DMS153 treated with DMSO at 0.1 percent for 48 hours (cell line): ENCODE results near the gene JUP.
"Not testable (repeated sequence)": the region's sequence is repeated elsewhere in the genome, so short reads cannot be mapped to it uniquely, and the experiment has no call there.

Source experiments
- DNase-seq: peaks from one replicate; lab custom pipeline; 2025; ENCODE audit not compliant: unreplicated experiment; lab: John Stamatoyannopoulos, UW

The JUP gene

GRCh38 chr17:41781404-41782110, 5.0 kb downstream of the JUP start:
- DNase-seq, result no peak

- no peak for DNase-seq
Measured at GRCh38 chr17:41779954-41780353, 6.6 kb downstream of the JUP start.

GRCh38 chr17:41777574-41778188, 8.8 kb downstream of the JUP start:
- peak; percentile 76 for DNase-seq

- DNase-seq, result no peak
Measured at GRCh38 chr17:41777157-41777573, 9.3 kb downstream of the JUP start.

GRCh38 chr17:41776262-41776900, 10.1 kb downstream of the JUP start:
- DNase-seq, result not testable (repeated sequence)

GRCh38 chr17:41775394-41776226, 10.9 kb downstream of the JUP start:
- no peak for DNase-seq

- DNase-seq, result no peak
Measured at GRCh38 chr17:41773731-41774193, 12.7 kb downstream of the JUP start.

GRCh38 chr17:41773190-41773588, 13.3 kb downstream of the JUP start:
- DNase-seq, result no peak

- DNase-seq, result no peak
Measured at GRCh38 chr17:41772586-41773189, 13.8 kb downstream of the JUP start.

GRCh38 chr17:41772218-41772585, 14.3 kb downstream of the JUP start:
- peak; percentile 14 for DNase-seq

- no peak for DNase-seq
Measured at GRCh38 chr17:41771389-41772206, 14.9 kb downstream of the JUP start.

GRCh38 chr17:41769985-41770384, 16.5 kb downstream of the JUP start:
- DNase-seq, result no peak

- DNase-seq, result no peak
Measured at GRCh38 chr17:41769346-41769862, 17.1 kb downstream of the JUP start.

GRCh38 chr17:41768682-41769288, 17.7 kb downstream of the JUP start:
- DNase-seq, result no peak

GRCh38 chr17:41767324-41768042, 19.0 kb downstream of the JUP start:
- DNase-seq, result no peak

GRCh38 chr17:41766135-41766534, 20.4 kb downstream of the JUP start:
- no peak for DNase-seq

GRCh38 chr17:41763327-41763726, 23.2 kb downstream of the JUP start:
- DNase-seq, result no peak

GRCh38 chr17:41762841-41763240, 23.7 kb downstream of the JUP start:
- DNase-seq, result no peak

- DNase-seq, result no peak
Measured at GRCh38 chr17:41762391-41762790, 24.1 kb downstream of the JUP start.
